RWPE1 (cell line): ENCODE results near the gene GP1BB.

Experiments used
- CTCF ChIA-PET: fragments of 350-600 bp; sonication (Branson Sonifier 250); formaldehyde crosslinking; extraction: SDS; loops from one replicate; lab custom pipeline; 2021; lab: Yijun Ruan, JAX
- POLR2A ChIA-PET: fragments of 400-600 bp; formaldehyde crosslinking; extraction: SDS; loops from one replicate; lab custom pipeline; 2020; ENCODE audit warnings: antibody characterized with exemption; ENCODE audit not compliant: low non-redundant PET; lab: Yijun Ruan, JAX
- DNase-seq: peaks from one replicate; pipeline ENCODE4 v3.0.0; 2012; ENCODE audit warnings: low spot score
- H3K27ac ChIP-seq: fragments of 450-650 bp; 2 replicates; pipeline ENCODE4 v1.5.1; 2017
- TF ChIP-seq, protein P1 (sequence below): fragments of 450-650 bp; conservative IDR thresholded peaks from 2 replicates; pipeline ENCODE4 v1.5.1; 2017; ENCODE audit warnings: low read depth, mild to moderate bottlenecking

Gene GP1BB

DNA sequence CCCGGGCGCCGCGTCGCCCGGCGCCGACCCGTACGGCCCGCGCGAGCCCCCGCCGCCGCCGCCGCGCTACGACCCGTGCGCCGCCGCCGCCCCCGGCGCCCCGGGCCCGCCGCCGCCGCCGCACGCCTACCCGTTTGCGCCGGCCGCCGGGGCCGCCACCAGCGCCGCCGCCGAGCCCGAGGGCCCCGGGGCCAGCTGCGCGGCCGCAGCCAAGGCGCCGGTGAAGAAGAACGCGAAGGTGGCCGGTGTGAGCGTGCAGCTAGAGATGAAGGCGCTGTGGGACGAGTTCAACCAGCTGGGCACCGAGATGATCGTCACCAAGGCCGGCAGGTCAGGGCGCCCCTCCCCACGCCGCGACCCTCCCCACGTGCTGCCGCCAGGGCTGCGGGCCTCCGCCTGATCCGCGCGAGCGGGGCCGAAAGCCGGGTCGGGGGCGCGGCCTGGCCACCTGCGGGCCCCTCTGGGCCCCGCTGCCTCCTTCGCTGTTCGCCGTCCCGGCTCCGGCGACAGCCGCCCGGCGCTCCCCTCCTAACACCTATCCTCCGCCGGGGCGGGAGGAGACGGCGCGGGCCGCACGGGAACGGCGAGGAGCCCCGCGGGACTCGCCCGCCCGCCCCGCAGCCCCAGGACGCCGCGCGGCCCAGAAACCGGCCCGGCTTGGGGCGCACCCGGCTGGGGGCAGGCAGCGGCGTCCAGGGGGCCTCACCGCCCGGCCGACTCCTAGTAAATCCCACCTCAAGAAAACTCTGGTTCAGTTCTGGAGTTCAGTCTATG, 37.8 kb downstream of the GP1BB start:
- POLR2A ChIA-PET: no interaction called here
- CTCF ChIA-PET: interaction anchor here (0.6 kb wide), 1 partner anchor 81 kb away, joined by 3 read pairs; no protein-coding TSS in a partner anchor
- peak overlapping the region; percentile 54 for H3K27ac ChIP-seq
- DNase-seq: no peak
- TF ChIP-seq, protein P1, sequence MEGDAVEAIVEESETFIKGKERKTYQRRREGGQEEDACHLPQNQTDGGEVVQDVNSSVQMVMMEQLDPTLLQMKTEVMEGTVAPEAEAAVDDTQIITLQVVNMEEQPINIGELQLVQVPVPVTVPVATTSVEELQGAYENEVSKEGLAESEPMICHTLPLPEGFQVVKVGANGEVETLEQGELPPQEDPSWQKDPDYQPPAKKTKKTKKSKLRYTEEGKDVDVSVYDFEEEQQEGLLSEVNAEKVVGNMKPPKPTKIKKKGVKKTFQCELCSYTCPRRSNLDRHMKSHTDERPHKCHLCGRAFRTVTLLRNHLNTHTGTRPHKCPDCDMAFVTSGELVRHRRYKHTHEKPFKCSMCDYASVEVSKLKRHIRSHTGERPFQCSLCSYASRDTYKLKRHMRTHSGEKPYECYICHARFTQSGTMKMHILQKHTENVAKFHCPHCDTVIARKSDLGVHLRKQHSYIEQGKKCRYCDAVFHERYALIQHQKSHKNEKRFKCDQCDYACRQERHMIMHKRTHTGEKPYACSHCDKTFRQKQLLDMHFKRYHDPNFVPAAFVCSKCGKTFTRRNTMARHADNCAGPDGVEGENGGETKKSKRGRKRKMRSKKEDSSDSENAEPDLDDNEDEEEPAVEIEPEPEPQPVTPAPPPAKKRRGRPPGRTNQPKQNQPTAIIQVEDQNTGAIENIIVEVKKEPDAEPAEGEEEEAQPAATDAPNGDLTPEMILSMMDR: no peak

DNA sequence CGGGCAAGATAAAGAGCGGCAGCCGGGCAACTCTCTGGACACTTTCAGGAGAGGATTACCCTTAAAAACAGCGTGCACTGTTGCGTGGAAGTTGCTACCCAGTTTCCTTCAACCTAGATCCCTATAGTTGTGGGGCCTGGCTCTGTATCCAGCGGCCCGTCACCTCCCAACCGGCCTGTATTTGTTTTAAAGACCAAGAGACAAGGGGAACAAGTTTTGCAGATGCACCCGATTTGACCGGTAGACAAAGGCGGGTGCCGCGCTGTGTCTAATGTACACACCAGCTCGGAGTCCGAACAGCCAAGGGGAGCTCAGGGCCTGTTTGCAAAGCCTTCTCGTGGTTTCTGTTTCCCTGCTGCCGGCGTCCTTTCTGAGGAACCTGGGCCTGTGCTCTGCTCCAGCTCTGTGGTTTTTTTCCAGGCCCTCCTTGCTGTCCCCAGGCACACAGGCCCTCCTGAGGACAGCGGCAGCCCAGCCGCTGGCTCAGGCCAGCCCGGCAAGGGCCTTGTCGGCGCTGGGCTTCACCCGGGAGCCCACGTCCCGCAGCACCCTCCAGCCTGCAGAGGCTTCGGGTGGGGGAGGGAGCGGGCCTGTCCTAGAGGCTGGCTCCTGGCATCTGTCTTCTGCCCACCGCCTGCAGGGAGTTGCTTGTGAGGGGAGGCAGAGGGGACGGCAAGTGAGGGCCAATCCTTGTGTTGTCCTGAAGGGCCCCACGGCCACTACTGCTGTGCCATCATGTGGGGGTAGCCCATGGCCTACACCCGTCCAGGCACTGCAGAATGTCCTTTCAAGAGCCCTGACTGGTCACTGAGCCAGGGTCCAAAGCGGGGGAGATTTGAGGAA, 38.6 kb downstream of the GP1BB start:
- ChIA-PET CTCF (interaction anchor here (0.5 to 0.7 kb wide), 3 partner anchors 86 to 1975 kb away, joined by 3 to 4 read pairs (median 3); no protein-coding TSS in a partner anchor), POLR2A (no interaction called here)
- no peak for DNase-seq
- TF ChIP-seq, protein P1: no peak
- H3K27ac ChIP-seq: peak overlapping the region; percentile 54

DNA sequence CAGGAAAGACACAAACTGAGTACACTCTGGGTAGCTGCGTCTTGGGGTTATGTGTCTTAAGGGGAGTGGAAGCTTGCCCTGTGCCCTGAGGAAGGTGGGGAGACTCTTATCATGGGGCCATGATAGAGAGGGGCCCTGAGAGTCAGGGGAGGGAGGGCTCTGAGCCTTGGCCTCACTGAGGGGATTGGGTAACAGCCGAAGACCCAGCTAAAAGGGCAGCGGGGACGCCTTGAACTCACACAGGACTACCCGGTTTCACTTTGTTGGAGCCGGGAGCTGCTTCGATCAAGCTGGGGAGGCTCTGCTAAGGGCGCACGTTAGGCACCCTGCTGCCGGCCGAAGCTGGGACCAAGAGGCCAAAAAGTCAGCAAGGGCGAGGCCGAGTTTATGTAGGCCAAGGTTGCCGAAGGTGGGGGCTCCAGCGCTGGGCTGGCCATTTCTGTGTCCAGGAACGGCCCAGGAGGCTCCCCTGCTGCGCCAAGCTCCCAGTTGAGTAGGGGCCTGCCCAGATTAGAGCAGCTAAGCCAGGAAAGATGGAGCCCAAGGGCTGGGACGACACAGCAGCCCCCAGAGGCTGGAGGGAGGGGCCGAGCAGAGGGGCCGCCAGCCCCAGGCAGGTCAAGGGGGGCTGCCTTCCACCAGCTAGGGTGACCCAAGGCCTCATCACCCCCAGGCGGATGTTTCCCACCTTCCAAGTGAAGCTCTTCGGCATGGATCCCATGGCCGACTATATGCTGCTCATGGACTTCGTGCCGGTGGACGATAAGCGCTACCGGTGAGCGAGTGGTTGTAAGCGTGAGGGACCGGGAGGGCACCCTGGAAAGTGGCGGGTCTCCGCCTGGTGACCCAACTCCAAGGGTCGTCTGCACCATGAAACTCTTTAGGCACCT, 39.5 kb downstream of the GP1BB start:
- no peak for DNase-seq
- ChIA-PET POLR2A (no interaction called here), CTCF (interaction anchor here (0.5 to 0.8 kb wide), 3 partner anchors 32 to 349 kb away, joined by 3 to 4 read pairs (median 3); no protein-coding TSS in a partner anchor)
- H3K27ac ChIP-seq: peak overlapping the region; percentile 54
- TF ChIP-seq, protein P1: no peak

DNA sequence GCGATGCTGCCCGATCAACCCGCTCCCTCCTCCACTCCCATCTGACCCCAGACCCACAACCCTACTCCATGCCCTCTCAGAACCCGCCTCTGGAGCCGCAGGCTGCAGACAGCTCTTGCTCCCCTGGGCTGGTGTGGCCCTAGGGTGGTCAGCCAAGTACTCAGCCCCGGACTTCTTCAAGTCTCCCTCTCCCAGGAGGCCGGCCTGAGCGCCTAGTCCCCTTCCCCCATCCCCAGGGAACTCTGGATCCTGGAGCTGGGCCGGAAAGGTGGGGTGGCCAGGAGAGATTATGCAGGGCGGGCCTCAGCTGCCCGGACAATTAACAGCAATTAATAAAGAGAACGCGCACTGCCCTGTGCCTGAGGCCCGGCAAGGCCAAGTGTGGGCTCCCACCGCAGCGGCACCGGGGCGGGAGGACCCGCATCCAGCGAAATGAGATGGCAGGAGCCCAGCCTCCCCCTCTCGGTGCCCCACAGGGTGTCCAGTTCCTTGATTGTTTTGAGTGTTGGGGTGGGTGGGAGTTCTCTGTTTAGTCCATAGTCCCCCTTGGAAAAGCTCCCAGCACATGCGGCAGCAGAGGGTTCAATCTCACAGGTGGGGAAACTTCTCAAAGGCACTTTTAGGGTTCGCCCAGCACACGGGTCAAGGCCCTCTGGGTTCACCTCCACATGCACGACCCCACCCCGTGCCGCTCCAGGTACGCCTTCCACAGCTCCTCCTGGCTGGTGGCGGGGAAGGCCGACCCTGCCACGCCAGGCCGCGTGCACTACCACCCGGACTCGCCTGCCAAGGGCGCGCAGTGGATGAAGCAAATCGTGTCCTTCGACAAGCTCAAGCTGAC, 40.3 kb downstream of the GP1BB start:
- POLR2A ChIA-PET: no interaction called here
- TF ChIP-seq, protein P1: no peak
- CTCF ChIA-PET: interaction anchor here (0.8 kb wide), 1 partner anchor 33 kb away, joined by 3 read pairs; no protein-coding TSS in a partner anchor
- H3K27ac ChIP-seq: no peak overlapping the region; the same call in 1 of the 2 replicates
- DNase-seq: no peak

DNA sequence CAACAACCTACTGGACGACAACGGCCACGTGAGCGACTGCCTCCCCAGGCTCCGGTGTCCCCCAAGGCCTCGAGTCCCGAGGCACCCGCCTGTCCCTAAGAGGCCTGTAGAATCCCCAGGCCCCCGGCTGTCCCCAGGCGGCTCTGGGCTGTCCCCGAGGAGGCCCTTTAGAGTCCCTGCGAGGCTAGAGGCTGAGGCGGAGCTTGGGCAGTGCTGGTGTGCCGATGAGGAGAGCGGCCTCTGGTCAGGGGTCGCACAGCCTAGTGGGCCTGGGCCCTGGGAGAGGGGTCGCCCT, 40.9 kb downstream of the GP1BB start:
- ChIA-PET POLR2A (no interaction called here), CTCF (no interaction called here)
- TF ChIP-seq, protein P1: no peak
- DNase-seq: no peak
- H3K27ac ChIP-seq: peak overlapping the region; percentile 51
